Ectodermal cell (in vitro differentiated cells): Measurements from ENCODE around the gene ACKR3.

ENCODE experiments used
- H3K27ac ChIP-seq: 2 replicates; pipeline ENCODE4 v1.7.0; 2013; ENCODE audit warnings: mild to moderate bottlenecking, low read depth, low read length; ENCODE audit not compliant: insufficient read depth, poor library complexity, severe bottlenecking
- H3K27me3 ChIP-seq: 2 replicates; pipeline ENCODE4 v1.7.0; 2013; ENCODE audit warnings: mild to moderate bottlenecking, low read length; ENCODE audit not compliant: insufficient read depth, control insufficient read depth, poor library complexity, severe bottlenecking
- H3K36me3 ChIP-seq: one replicate; pipeline ENCODE4 v1.7.0; 2013; ENCODE audit warnings: low read length; ENCODE audit not compliant: control insufficient read depth, insufficient read depth
- H3K4me1 ChIP-seq: one replicate; pipeline ENCODE4 v1.7.0; 2013; ENCODE audit warnings: low read length; ENCODE audit not compliant: control insufficient read depth, insufficient read depth
- H3K4me3 ChIP-seq: 2 replicates; pipeline ENCODE4 v1.7.0; 2013; ENCODE audit warnings: low read depth, low read length, control low read depth; ENCODE audit not compliant: insufficient read depth
- H3K9me3 ChIP-seq: 2 replicates; pipeline ENCODE4 v1.7.0; 2013; ENCODE audit warnings: mild to moderate bottlenecking, low read length, moderate library complexity; ENCODE audit not compliant: control insufficient read depth
- WGBS, 2 experiments: methylation state at CpG; one replicate each; pipeline ENCODE4 v1.1.7; 2013; ENCODE audit warnings: missing lambda C conversion rate in 2 of 2; 5-methylcytosine and 5-hydroxymethylcytosine counted together

The ACKR3 gene

DNA sequence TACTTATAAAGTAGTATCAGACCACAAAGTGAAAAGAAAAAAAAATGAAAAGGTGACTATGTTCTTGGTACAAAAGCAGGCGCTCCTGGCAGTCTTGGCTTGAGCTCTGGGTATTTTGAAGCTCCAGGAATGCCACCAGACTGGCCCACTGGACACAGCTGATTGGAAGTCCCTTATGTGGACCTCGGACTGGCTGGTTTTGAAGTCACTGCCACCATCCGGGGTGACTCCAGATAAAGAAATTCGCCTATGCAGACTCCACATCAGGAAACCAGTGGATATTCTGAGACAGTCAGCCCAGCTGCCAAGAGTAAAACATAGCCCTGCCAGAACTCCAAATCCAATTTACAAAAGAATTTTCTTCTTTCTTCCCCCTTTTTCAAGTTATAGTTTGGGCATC is 28.0 kb downstream of the ACKR3 start:
- 93 to 94% methylated on average over 4 of the region's 4 CpGs for WGBS, 2 experiments
- no peaks in the 10 kb centered on the region for H3K4me1 ChIP-seq
- no peaks in the 10 kb centered on the region for H3K9me3 ChIP-seq
- H3K27ac ChIP-seq = no peak overlapping the region
- no peaks in the 10 kb centered on the region for H3K36me3 ChIP-seq
- H3K4me3 ChIP-seq = no peak overlapping the region
- no peaks in the 10 kb centered on the region for H3K27me3 ChIP-seq

DNA sequence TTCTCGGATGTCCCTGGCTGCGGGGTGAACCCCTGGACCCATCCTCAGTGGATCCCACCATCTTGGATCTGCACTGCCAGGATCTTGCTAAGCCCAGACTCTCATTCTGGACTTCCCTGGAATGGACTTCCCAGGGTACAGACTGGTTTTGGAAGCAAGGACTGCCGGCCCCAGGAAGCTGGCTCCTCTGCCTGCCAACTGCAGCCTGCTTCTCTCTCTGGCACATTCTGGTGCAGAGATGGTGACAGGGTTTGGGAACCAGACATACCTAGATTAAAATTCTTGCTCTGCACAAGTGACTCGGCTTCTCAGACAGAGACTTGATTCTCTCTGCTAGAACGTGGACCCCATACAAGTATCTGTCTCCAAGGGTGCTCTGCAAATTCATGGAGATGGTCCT is 29.4 kb downstream of the ACKR3 start:
- no peak overlapping the region for H3K27ac ChIP-seq
- H3K9me3 ChIP-seq = no peaks in the 10 kb centered on the region
- WGBS, 2 experiments = 91 to 95% methylated on average over 5 of the region's 5 CpGs
- no peaks in the 10 kb centered on the region for H3K27me3 ChIP-seq
- no peak overlapping the region for H3K4me3 ChIP-seq
- H3K4me1 ChIP-seq = no peaks in the 10 kb centered on the region
- H3K36me3 ChIP-seq = no peaks in the 10 kb centered on the region

DNA sequence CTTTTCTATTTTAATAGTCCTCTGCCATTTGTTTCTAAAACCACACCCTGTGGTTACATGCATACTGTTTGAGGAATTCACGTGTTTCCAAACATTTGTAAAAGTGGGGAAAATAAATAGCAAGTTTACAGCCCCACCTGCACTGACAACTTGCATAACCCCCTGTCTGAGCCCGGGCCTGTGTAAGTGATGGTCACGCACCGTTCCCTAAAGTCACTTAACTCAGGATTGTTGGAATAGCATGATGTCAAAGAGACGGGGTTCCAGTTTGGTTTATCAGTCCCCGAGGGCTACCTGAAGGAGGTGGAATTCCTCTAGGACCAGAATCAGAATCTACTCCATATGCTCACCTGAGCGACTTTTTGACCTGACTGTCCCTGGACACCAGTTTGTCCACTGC is 30.5 kb downstream of the ACKR3 start:
- WGBS, 2 experiments = 95 to 96% methylated on average over 7 of the region's 7 CpGs
- Histone ChIP-seq H3K27me3 (peaks cover 1% of the 10 kb centered on the region), H3K4me3 (no peak overlapping the region), H3K4me1 (peaks cover 9% of the 10 kb centered on the region), H3K27ac (no peak overlapping the region), H3K36me3 (no peaks in the 10 kb centered on the region), H3K9me3 (no peaks in the 10 kb centered on the region)

DNA sequence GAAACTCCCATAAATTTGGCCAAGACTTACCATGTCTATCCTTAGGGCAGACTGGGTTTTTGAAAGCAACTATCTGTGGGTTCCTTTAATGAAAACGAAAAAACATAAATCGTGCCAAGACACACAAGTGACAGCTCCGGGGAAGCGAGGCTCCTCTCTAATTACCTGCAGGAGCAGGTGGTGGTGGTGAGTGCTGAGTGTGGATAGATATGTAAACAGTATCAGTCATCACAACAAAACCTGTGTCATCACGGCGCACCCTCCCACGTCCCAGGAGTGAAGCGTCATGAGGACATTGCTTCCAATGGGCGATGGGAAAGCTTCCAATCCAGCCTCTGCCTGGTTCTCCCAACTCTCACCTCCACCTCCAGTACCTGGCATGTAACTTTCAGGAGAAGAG is 31.3 kb downstream of the ACKR3 start:
- Histone ChIP-seq H3K36me3 (no peaks in the 10 kb centered on the region), H3K27me3 (peaks cover 3% of the 10 kb centered on the region), H3K9me3 (no peaks in the 10 kb centered on the region), H3K4me1 (peaks cover 11% of the 10 kb centered on the region), H3K27ac (no peak overlapping the region), H3K4me3 (no peak overlapping the region)
- 95 to 99% methylated on average over 9 of the region's 9 CpGs for whole genome bisulfite sequencing, 2 experiments

DNA sequence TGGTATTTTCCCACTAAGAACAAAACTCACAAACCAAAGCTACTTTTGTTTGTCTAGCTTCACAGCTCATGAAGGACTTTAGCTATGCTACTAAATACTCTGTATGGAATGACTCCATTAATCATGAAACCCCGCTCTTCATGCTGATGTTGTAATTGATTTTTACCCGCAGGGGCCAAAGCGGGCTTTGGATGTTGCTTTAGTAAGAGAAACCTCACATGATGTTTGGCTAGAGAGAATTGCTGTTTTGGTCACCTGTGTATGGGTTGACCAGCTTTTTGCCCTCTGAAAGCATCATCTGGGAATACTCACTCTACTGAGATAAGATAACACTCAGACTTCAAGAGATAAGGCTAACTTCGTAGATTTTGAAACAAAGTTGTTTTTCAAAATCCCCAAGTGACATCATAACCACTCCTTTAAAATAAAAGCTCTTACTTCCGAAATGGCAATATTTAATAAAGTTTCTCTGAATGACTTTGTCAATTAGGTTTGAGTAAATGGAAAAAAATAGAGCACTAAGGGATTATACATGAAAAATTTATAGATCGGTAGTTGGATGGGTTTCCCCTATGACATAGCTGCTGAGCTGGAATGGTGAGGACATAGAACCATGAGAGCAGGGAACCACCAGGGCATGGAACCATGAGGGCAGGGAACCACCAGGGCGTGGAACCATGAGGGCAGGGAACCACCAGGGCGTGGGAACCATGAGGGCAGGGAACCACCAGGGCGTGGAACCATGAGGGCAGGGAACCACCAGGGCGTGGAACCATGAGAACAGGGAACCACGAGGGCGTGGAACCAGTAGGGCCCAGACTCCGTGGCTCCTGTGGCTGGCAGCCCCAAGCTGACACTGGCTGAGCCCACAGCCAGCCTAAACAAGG is 31.9 kb downstream of the ACKR3 start:
- no peak overlapping the region for H3K4me3 ChIP-seq
- no peak overlapping the region for H3K27ac ChIP-seq
- H3K4me1 ChIP-seq = peaks cover 11% of the 10 kb centered on the region
- WGBS, 2 experiments = 92 to 95% methylated on average over 13 of the region's 13 CpGs
- no peaks in the 10 kb centered on the region for H3K9me3 ChIP-seq
- H3K36me3 ChIP-seq = no peaks in the 10 kb centered on the region
- peaks cover 3% of the 10 kb centered on the region for H3K27me3 ChIP-seq

DNA sequence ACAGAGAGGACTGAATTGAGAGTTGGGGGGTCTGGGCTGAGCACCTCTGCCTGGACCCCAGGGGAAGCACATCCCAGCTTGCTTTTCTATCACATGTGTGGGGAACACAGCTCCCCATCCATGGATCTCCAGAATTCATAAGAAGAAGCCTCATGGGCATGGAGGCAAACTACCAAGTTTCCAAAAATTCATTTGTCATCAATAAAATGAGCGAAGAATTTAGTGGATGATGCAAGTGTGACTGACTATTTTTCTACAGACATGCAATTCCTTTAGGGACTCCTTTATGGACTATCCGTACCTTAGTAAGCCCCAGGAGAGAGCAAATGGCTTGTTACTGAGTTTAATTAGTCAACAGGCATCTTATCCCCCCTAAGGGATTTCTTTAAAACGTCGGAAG is 33.1 kb downstream of the ACKR3 start:
- H3K27me3 ChIP-seq = peaks cover 3% of the 10 kb centered on the region
- peaks cover 11% of the 10 kb centered on the region for H3K4me1 ChIP-seq
- no peak overlapping the region for H3K27ac ChIP-seq
- no peaks in the 10 kb centered on the region for H3K9me3 ChIP-seq
- H3K4me3 ChIP-seq = no peak overlapping the region
- WGBS, 2 experiments = 93 to 94% methylated on average over 4 of the region's 4 CpGs
- H3K36me3 ChIP-seq = no peaks in the 10 kb centered on the region

DNA sequence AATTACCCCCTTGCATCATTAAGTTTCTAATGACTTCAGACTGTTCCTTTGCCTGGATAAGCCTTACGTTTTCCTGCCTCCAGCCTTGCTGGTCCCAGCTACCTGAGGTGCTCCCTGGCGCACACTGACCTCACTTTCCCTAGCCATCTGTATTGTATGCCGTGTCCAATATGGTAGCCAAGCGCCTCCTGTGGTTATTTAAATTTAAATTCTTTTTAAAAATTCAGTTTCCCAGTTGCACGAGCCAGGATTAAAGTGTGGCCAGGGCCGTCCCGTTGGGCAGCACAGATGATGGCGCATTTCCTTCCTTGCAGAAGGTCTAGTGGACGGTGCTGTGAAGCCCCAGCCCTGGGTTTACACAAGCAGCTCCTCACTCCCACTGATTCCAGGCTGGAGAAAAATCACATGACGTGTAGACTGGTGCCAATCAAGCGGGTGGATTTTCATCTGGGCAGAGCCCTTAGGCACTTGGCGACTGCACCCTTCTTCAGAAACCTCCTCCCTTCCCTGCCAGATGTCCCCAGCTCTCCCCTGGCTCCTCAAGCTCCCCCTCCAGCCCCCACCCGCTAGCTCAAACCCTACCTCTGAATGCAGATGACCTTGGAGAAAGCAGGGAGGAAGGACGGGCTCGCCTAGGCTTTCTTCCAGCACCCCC is 33.9 kb downstream of the ACKR3 start:
- H3K27me3 ChIP-seq = peaks cover 3% of the 10 kb centered on the region
- no peaks in the 10 kb centered on the region for H3K36me3 ChIP-seq
- no peaks in the 10 kb centered on the region for H3K9me3 ChIP-seq
- no peak overlapping the region for H3K27ac ChIP-seq
- WGBS, 2 experiments = 94 to 95% methylated on average over 15 of the region's 15 CpGs
- no peak overlapping the region for H3K4me3 ChIP-seq
- peaks cover 11% of the 10 kb centered on the region for H3K4me1 ChIP-seq

DNA sequence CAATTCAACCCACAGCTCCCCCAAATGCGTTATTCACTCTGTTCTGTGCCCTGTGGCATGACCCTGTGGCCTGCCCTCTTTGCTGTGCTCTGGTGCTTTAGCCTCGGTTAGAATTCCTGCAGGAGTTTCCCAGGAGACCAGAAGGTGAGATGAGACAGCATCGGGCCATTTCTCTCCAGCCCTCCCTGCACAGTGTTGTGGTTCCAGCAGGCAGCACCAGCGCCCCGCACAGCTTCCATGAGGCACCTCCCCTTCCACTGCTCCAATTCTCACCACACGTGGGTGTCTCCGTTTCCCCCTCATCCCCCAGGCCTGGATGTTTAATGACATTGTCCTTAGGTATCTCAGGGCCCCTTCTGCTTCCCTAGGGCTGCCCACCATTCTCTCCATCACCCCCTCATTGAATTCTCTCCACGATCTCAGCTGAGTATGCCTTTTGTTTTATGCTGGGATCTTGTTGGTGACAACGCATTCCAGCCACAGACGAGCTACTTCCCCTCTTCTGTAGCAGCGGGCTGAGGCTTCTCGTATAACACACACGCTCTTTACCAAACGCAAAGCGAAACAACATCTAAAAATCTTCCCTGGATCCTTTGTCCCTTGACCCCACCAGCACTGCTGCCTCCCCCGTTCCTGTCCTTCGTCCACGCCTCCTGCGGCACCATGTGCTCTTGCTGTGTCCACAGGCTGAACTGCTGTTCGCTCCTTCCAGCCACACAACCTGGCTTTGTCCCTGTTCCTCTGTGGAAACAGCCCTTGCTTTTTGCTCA is 35.1 kb downstream of the ACKR3 start:
- no peak overlapping the region for H3K27ac ChIP-seq
- H3K4me3 ChIP-seq = no peak overlapping the region
- WGBS, 2 experiments = 85% methylated on average over 20 of the region's 20 CpGs
- no peaks in the 10 kb centered on the region for H3K9me3 ChIP-seq
- H3K4me1 ChIP-seq = peaks cover 11% of the 10 kb centered on the region
- H3K27me3 ChIP-seq = peaks cover 3% of the 10 kb centered on the region
- no peaks in the 10 kb centered on the region for H3K36me3 ChIP-seq

DNA sequence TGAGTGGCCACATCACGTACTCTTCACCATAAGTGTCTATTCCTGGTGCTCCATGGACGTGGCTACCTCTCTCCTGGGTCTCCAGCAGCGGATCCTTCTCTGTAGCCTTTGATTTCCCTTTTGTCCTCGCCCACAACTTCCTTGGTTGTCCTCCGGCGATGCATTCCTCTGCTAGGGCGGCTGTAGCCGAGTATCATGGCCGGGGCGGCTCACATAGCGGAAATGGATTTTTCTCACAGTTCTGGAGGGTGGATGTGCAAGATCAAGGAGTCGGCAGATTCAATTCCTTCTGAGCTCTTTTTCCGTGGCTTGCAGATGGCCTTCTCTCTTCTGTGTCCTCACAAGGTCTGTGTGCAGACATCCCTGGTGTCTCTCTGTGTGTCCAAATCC is 35.7 kb downstream of the ACKR3 start:
- Histone ChIP-seq H3K4me1 (peaks cover 11% of the 10 kb centered on the region), H3K36me3 (no peaks in the 10 kb centered on the region), H3K27ac (no peak overlapping the region), H3K9me3 (no peaks in the 10 kb centered on the region), H3K4me3 (no peak overlapping the region), H3K27me3 (peaks cover 3% of the 10 kb centered on the region)
- WGBS, 2 experiments = 92% methylated on average over 13 of the region's 13 CpGs

DNA sequence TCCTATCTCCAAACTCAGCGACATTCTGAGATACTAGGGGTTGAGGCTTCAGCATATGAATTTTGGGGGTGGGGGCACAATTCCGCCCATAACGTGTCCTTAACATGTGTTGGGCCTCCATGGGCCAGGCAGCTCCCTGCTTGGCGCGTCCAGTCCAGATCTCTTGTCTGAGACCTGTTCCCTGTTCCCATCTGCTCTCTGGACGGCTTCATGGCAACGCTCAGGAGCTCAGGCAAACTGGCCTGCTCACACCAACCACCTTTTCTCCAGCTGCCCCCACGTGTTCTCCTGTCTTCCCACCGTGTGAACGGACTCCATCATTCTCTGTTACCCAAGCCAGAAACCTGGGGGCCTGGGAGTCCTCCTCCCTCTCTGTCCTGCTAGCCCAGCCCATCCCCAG is 36.4 kb downstream of the ACKR3 start:
- Histone ChIP-seq H3K36me3 (no peaks in the 10 kb centered on the region), H3K4me3 (no peak overlapping the region), H3K4me1 (peaks cover 11% of the 10 kb centered on the region), H3K9me3 (no peaks in the 10 kb centered on the region), H3K27me3 (peaks cover 3% of the 10 kb centered on the region), H3K27ac (no peak overlapping the region)
- 93% methylated on average over 10 of the region's 10 CpGs for WGBS, 2 experiments
